SK-N-DZ (cell line): Measurements from ENCODE around the gene VSTM4.

ENCODE experiments used
- DNase-seq: peaks from one replicate; pipeline ENCODE4 v3.0.0-alpha.2; 2015; ENCODE audit warnings: low spot score

VSTM4 gene

DNA sequence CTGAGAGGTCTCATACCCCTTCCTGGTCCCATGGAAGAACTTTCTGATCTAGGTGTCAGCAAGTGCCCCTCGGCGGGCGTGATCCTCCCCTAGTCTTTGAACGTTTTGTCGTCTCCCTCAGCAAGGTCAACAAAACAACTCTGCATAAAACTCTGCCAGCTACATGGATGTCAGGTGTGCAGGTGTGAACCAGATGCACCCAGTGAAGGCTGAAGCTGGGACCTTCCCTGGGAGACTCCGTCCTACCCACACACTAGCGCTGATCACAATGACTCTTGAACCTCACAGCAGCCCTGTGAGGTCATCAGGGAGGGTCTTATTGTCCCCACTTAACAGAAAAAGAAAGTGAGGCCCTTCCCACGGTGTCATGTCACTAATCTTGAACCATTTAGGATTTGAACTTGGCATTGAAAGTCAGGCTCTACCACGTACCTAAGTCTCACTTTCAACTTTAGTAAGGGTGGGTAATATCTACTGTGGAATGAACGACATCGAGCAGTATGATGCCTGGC lies 68.1 kb downstream of the VSTM4 start:
- no peak for DNase-seq

DNA sequence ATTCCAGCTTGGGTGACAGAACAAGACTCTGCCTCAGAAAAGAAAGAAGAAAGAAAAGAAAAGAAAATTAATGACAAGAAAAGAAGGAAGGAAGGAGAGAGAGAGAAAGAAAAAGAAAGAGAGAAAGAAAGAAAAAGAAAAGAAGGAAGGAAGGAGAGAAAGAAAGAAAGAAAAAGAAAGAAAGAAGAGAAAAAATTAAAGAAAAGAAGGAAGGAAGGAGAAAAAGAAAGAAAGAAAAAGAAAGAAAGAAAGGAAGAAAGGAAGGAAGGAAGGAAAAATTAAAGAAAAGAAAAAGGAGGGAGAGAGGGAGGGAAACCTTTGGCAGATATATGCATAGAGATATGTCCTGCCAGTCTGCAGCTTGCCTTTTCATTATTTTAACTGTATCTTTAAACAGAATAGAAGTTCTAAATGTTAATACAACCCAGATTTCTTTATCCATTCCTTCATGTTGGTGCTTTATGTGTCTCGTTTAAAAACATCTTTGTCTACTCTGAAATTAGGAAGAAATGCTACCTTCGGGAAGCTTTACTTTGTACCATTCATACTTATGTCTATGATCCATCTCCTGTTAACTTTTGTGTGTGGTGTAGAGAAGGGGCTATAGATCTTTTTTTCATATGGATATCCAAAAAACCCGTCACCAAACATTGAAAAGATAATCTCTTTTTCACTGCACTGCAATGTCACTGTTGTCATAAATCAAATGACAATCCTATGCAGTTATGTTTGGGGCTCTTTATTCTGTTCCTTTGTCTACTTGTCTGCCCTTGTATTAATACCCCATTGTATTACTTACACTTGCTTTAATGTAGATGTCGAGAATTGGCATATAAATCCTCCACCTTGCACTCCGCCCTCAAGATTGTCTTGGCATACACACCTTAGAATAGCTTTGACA lies 70.8 kb downstream of the VSTM4 start:
- DNase-seq = no peak

DNA sequence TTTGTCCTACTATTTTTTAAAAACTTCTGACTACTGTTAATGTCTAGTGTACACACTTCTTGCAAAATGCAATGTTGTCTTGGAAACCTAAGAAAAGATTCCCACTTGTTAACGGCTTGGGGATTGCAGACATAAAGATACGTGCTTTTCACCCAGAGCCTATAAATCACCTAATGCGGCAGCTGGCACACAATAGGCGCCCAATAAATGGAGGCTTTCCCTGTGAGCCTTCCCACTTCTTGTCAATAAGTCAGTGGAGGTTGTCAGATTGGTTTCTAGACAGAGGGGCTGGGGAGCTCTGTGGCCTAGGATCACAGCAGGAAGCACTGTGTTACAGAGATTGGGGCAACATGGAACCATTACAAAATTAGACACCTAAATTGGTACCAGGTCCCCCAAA lies 74.7 kb downstream of the VSTM4 start:
- no peak for DNase-seq

DNA sequence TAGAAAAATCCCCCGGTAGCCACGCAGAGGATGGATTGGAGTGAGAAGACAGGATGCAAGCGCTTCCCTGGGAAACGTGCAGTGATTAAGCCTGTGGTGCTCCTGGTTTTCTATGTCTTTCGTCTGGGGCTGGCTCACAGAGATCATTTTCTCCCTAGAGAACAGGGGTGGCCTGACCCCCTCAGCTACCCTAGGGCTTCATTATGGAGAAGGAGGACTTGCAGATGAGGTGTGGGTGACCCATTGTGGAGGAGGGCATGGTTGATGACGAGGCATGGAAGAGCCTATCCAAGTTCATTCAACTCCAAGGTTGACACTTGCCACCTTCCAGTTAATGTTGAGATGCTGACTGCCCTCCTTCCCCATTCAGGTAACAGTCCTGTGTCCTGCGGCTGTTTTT lies 75.9 kb downstream of the VSTM4 start:
- DNase-seq = no peak

DNA sequence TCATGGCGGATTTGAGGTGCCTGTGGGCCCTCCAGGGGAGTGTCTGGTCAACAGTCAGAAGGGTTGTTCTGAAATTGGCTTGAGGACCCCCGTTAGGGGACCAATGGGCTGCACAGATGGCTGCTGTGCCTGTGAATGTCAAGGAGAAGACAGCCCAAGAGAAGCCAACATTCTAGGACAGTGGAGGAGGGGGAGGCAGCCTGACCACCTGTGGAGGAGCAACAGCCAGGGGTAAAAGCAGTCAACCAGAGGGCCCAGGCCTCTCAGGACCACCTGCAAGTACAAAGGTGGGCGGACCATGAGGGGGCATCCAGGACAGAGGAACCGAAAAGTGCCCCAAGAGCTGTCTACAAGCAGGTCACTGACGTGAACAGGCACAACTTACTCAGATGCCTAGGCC lies 76.6 kb downstream of the VSTM4 start:
- DNase-seq = no peak

DNA sequence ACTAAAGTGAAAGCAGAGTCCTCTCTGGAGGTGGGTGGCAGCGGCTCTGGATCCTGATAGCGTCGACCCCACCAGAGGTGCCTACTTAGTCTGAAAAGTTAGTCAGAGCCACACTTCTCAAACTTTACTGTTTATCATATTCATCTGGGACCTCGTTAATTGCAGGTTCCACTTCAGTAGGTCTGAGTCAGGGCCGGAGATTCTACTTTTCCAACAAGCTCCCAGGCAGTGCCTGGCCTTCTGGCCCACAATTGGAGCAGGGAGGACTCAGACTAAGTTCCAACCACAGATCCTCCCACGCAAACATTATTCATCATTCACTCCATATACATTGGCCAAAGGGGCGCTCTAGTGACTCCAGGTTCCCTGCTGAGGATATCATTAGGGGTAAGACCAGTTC lies 78.1 kb downstream of the VSTM4 start:
- DNase-seq = no peak

DNA sequence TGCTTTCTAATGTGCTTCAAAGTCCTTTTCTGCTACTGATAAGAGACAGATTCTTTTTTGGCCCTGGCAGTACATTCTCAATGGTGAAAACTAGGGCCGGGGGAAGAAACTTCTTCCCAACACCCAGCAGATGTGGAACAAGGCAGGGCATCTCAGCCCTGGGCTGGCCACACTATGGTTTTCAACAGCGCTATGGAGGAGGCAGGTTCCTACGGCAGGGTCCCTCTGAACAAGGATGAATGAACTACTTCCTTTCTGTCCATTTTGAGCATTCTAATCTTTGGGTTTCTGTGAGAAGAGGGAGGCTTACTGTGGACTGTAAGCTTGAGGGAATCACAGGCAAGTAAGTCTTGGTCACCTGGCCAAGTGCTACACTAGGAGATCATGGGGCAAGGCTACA lies 78.7 kb downstream of the VSTM4 start:
- DNase-seq = no peak

DNA sequence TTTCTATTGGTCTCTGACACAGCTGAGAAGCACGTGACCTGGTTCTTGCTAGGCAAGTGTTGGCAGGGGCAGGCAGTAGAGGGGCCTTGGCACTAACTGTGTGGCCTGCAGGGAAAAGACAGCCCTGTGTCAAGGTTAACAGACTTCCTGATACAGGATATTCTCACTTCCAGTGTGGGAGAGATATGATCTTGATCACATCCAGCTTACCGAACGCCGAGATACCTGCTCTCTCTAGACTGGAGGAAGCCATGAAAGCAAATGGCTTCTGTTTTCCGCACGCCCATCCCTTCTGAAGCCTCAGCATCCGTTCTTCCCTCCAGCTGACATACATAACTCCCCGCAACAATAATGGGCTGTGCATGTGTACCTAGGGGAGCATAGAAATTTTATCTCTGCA lies 79.4 kb downstream of the VSTM4 start:
- no peak for DNase-seq

DNA sequence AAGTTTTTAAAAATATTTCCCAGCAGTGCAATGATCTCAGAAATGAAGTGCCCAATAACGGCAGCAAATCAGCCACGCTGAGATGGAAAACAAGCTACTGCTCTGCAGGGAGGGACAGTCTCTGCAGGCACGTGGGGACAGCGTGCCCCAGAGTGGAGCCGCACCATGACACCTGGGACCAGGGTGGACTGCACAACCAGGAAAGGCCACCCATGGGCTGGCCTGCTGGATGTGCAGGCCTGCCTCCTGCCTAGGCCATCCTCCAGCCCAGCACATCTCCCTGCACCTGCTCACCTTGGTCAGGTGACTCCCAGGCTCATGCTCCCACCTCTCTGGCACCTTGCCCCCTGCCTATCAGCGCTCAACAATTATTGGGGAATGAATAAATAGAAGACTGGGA lies 80.4 kb downstream of the VSTM4 start:
- no peak for DNase-seq

DNA sequence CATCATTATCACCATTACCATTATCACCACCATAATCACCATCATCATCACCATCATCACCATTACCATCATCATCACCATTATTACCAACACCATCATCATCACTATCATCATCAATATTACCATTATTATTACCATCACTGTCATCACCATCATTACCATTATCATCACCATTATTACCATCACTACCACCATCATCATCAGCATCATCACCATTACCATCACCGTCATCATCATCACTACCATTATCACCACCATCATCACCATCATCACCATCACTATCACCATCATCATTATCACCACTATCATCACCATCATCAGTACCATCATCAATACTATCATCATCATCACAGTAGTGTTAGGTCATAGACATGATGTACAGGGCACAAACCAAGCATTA lies 81.4 kb downstream of the VSTM4 start:
- no peak for DNase-seq

DNA sequence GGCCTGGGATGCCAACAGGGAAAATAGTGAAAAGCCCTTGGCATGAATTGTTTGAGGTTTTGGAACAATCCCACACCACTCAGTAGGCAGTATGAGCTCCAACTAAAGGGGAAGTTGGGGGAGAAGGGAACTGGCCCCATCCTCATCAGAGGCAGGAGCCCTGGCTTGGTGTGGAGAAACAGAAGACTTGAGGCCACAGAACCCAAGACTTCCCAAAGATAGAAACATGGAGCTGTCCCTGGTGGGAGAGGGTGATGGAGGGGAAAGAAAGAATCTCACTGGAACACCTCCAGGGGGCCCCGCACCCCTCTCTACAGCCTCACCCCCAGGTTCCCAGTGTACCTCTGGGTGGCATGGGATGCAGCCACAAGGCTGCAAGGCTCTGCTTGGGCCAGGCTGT lies 85.7 kb downstream of the VSTM4 start:
- no peak for DNase-seq

DNA sequence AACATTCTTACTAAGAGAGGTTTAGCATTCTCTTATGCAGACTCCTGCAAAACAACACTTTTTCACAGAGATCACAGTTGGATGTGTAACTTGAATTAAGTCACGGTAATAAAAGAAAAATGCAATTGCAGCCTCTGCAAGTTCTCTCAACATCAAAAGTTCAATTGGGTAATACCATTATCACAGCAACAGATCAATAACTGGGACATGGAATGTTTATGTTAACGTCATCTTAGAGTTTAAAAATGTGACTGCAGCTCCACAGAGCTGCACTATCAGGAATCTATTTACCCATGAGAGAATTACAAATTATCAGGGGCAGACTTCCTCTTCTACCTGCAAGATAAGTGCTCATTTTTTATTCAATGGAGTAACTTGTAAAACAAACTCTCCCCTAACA lies 86.7 kb downstream of the VSTM4 start:
- no peak for DNase-seq

DNA sequence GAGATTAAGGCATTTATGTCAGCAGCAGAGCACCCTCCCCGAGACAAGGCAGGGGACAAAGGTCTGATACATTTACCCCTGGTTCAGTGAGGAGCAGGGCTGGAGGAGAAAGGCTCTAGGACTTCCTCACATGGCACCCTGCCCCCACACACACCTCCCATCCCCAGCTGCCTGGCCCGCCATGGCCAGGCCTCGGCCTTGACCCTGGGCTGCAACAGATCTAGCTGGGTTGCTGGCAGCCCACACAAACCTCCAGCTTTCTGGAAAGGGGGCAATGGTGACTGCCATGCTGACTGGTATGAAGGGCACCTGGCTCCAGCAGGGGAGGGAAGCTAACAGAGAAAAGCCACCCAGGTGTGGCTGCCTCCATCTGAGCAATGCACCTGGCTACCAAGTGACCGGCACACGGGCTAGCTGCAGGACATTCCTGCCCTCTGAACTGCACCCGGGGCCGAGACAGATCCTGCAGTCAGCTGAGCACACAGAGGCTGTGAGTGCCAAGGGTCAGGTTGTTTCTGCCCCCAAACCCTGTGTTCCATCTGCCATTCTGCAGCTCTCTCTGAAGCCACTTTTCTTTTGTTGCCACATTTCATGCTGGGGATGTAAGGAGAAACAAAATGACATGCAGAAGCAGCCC lies 89.9 kb downstream of the VSTM4 start:
- no peak for DNase-seq

DNA sequence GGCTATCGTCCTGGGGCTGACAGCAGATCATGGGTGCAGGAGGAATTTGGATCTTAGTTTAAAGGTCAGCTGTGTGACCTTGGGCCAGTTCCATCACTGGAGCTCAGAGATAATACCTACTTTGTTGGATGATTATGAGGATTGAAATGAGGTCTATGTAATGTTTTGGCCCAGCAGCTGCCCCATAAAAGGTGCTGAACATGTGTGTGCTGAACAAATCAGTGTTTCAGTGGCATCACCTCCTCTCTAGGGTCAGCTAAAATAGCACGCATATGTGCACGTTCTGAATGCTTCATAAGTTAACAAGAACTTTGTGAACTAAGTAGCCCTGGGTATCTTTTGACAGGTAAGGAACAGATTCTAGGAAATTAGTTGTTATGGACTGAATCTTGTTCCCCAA lies 90.8 kb downstream of the VSTM4 start:
- no peak for DNase-seq

DNA sequence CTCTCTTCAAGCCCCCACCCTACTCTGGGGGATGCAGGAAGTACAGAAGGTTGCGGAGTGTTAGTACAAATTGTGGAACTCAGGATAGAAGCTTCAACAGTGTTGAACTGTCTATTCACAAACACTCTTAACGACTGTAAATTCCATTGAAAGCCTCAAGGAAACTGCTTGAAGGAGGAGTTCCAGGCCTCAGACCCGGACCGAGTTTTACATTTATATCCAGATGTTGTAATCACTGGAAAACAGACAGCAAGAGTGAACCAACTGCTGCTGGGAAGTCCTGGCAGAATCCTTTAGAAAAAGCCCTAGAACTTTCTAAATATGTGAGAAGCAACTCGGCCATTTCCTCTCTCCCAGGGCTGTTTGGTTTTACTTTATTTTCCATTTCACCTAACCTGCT lies 91.6 kb downstream of the VSTM4 start:
- DNase-seq = no peak

DNA sequence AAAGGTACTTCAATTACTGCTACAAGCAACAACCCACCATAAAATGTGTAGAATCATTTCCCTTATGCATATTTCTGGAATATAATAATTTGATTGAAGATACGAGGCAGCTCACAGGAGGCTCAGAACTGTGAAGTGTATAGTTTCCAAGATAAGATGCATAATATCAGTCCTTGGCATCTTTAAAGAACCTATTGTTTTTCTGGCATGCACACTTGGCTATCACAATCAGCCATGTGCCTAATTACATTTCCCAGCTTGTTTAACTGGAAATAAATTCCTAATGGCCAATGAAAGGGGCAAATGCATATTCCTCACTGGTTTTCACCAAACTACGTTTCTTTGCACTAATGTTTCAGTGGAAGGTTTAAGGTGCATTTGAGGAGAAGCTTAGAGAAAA lies 92.3 kb downstream of the VSTM4 start:
- no peak for DNase-seq

DNA sequence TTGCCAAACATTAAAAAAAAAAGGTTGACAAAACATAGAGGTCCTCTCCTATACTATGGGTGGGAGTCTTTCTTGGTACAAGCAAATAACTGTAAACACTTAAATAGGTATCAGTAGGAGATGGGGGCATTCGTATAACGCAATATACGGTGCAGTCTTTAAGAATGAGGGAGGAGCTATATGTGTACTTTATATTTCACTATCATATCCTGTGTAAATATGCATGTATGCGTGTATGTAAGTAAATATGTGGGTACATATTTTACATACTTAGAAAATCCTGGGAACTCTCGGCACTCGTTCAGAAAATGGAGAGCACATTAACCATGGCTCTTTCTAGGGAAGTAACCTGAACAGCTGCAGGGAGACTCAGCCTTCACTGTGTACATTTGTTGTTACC lies 93.6 kb downstream of the VSTM4 start:
- no peak for DNase-seq

DNA sequence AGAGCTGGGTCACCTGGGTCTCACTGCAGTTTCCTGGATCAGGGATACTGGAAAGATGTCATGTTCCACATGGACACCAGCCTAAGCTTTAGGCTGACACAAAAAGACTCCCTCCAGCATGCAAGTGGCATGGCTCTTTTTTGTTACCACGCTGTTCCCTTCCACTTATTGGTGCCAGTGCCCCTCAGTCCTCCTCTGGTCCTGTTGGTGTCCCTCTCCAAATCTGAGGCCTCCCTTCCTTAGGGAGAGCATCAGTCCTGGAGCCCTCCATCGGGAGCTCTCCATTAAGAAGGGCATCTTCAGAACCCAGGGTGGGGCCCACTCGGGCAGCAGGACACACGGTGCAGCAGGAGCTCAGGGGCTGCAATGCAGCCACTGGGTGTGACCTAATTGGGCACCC lies 99.6 kb downstream of the VSTM4 start:
- DNase-seq = no peak

DNA sequence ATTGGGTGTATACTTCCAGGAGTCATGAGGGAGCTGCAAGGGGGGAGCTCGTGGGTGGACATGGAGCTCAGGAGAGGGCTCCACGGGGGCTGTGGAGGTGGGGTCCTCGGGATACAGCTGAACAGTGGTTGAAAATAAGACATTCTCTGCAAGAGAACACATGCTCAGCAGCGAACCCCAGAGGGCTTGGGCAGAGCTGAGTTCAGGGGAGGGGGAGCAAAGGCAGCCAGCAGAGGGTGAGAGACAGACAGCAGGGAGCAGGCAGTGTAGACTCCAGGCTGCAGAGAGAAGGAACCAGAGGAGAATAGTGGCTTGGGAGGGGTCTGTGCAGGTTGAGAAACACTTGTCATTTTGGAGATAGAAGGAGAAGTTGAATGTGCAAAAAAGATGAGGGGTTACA lies 102.7 kb downstream of the VSTM4 start:
- no peak for DNase-seq

DNA sequence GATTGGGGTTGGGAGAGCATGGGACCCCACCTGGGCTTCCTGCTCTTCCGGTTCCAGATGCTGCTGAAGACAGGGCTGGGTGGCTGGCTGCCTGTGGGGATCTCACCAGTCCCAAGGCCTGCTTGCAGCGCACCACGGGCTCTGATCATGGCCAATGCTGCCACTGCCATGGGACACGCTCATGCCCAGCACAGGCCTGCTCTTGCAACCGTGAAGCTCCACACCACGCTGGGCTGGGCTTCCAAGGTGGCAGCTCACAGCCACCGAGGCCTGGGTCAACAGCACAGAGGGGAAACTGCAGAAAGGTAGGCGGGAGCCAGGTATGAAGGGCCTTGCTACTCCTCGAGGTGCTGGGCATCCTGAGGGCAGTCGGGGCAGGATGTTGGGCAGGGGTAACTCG lies 103.6 kb downstream of the VSTM4 start:
- DNase-seq = no peak

DNA sequence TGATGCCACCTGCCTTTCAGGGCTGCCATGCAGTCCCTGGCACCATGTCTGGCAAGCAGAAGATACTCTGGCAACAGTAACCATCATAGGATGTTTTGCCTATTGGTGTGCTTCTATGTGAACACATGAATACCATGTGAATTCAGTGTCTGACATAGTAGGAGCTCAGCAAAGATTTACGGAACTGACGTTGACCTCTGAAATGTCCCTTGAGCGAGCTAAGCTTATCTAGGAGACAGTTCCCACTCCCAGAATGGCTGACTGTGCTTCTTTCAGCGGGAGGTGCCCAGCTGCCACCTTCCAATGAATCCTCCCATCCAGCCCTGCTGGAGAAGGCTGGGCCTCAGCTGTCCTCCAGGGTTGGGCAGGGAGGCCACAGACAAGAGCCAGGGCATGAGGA lies 104.5 kb downstream of the VSTM4 start:
- no peak for DNase-seq

DNA sequence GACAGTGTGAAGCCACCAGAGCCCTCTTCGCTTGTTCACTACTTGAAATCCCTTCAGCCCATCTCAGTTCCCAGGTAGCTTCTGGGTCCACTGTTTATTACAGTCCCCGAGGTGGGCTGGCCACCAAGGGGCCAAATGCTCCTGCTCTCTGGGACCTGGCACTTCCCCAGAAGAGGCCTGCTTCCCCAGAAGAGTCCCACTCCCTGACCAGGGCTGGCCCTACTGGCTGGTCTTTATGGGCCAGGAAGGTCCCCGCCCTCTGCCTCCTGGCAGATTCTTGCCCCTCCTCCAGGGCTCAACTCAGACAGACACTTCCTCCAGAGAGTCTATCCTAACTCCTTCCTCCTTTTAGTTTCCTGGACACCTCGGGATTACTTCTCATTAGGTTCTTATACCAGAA lies 105.0 kb downstream of the VSTM4 start:
- no peak for DNase-seq
